Measurements from ENCODE around the gene PARP12.

DNA sequence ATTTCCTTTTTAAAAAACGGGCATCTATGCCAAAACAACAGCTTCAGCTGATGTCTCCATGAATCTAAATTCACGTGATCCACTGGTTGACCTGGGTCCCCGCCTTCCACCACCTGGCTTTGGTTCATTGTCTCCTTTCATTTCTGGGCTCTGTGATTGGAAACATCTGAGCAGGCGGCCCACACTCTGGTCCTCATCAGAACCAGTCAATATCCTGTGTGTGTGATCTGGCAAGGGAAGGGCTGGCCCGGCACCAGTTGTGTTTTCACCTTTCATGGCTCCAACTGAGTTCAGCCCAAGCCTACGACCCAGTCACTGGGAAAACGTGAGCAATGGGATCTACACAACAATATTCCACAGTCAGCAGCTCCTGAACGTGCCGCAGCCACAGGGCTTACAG lies 46.2 kb downstream of the PARP12 start:
- TF ChIP-seq, protein P1, sequence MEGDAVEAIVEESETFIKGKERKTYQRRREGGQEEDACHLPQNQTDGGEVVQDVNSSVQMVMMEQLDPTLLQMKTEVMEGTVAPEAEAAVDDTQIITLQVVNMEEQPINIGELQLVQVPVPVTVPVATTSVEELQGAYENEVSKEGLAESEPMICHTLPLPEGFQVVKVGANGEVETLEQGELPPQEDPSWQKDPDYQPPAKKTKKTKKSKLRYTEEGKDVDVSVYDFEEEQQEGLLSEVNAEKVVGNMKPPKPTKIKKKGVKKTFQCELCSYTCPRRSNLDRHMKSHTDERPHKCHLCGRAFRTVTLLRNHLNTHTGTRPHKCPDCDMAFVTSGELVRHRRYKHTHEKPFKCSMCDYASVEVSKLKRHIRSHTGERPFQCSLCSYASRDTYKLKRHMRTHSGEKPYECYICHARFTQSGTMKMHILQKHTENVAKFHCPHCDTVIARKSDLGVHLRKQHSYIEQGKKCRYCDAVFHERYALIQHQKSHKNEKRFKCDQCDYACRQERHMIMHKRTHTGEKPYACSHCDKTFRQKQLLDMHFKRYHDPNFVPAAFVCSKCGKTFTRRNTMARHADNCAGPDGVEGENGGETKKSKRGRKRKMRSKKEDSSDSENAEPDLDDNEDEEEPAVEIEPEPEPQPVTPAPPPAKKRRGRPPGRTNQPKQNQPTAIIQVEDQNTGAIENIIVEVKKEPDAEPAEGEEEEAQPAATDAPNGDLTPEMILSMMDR (CRISPR knock-in tag; IDR thresholded peaks at IDR 0.05) = no peak
- TF ChIP-seq ZNF512 (CRISPR knock-in tag; IDR thresholded peaks at IDR 0.05) = no peak
- TF ChIP-seq, protein P2, sequence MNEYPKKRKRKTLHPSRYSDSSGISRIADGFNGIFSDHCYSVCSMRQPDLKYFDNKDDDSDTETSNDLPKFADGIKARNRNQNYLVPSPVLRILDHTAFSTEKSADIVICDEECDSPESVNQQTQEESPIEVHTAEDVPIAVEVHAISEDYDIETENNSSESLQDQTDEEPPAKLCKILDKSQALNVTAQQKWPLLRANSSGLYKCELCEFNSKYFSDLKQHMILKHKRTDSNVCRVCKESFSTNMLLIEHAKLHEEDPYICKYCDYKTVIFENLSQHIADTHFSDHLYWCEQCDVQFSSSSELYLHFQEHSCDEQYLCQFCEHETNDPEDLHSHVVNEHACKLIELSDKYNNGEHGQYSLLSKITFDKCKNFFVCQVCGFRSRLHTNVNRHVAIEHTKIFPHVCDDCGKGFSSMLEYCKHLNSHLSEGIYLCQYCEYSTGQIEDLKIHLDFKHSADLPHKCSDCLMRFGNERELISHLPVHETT (CRISPR knock-in tag; conservative IDR thresholded peaks at IDR 0.05) = no peak
- no peak for TF ChIP-seq MTA3 (CRISPR knock-in tag; IDR thresholded peaks at IDR 0.05)
- no peak for TF ChIP-seq FOXA1 (IDR thresholded peaks at IDR 0.05)
- TF ChIP-seq FOXA1 (CRISPR knock-in tag; IDR thresholded peaks at IDR 0.05) = no peak
- TF ChIP-seq USF2 (IDR thresholded peaks at IDR 0.05; ENCODE audit: low read depth, low read length) = no peak
- TF ChIP-seq USF2 (CRISPR knock-in tag; IDR thresholded peaks at IDR 0.05; ENCODE audit: borderline replicate concordance) = no peak
- no peak for TF ChIP-seq SRSF9 (IDR thresholded peaks at IDR 0.05; ENCODE audit: borderline replicate concordance, insufficient read depth, low read depth, low read length, poor library complexity, severe bottlenecking)
- TF ChIP-seq, protein P3, sequence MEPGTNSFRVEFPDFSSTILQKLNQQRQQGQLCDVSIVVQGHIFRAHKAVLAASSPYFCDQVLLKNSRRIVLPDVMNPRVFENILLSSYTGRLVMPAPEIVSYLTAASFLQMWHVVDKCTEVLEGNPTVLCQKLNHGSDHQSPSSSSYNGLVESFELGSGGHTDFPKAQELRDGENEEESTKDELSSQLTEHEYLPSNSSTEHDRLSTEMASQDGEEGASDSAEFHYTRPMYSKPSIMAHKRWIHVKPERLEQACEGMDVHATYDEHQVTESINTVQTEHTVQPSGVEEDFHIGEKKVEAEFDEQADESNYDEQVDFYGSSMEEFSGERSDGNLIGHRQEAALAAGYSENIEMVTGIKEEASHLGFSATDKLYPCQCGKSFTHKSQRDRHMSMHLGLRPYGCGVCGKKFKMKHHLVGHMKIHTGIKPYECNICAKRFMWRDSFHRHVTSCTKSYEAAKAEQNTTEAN (CRISPR knock-in tag; conservative IDR thresholded peaks at IDR 0.05) = no peak
- TF ChIP-seq U2AF1 (optimal IDR thresholded peaks at IDR 0.05; ENCODE audit: low read depth, low read length) = no peak
- TF ChIP-seq ARID3A (IDR thresholded peaks at IDR 0.05; ENCODE audit: low read depth, low read length) = no peak
- no peak for TF ChIP-seq ZNF251 (CRISPR knock-in tag; IDR thresholded peaks at IDR 0.05)
